Activated T-helper 1 cell treated with Interleukin-2 at 50 U/mL for 16 hours (primary cell): ENCODE results near the gene VOPP1.

Source experiments
- DNase-seq: peaks from one replicate; pipeline ENCODE4 v3.0.0-alpha.2; 2020; ENCODE audit warnings: low read depth

Gene VOPP1

GRCh38 chr7:55508221-55509011, 63.9 kb downstream of the VOPP1 start:
- no peak for DNase-seq

- DNase-seq = no peak
Observed at GRCh38 chr7:55507743-55508142, 64.6 kb downstream of the VOPP1 start.

- no peak for DNase-seq
Observed at GRCh38 chr7:55504967-55505658, 67.2 kb downstream of the VOPP1 start.

- DNase-seq = no peak
Observed at GRCh38 chr7:55504093-55504859, 68.0 kb downstream of the VOPP1 start.

- no peak for DNase-seq
Observed at GRCh38 chr7:55502858-55503440, 69.4 kb downstream of the VOPP1 start.

GRCh38 chr7:55502124-55502857, 70.0 kb downstream of the VOPP1 start:
- no peak for DNase-seq

- no peak for DNase-seq
Observed at GRCh38 chr7:55501611-55502010, 70.7 kb downstream of the VOPP1 start.

GRCh38 chr7:55500117-55500756, 72.1 kb downstream of the VOPP1 start:
- DNase-seq = no peak

GRCh38 chr7:55499591-55499990, 72.7 kb downstream of the VOPP1 start:
- DNase-seq = no peak

GRCh38 chr7:55498770-55499169, 73.5 kb downstream of the VOPP1 start:
- no peak for DNase-seq

GRCh38 chr7:55498142-55498541, 74.2 kb downstream of the VOPP1 start:
- no peak for DNase-seq

GRCh38 chr7:55497521-55497920, 74.8 kb downstream of the VOPP1 start:
- no peak for DNase-seq

- no peak for DNase-seq
Observed at GRCh38 chr7:55496906-55497305, 75.4 kb downstream of the VOPP1 start.

- DNase-seq = no peak
Observed at GRCh38 chr7:55494951-55495350, 77.4 kb downstream of the VOPP1 start.

GRCh38 chr7:55493408-55493807, 78.9 kb downstream of the VOPP1 start:
- no peak for DNase-seq

GRCh38 chr7:55491346-55491745, 81.0 kb downstream of the VOPP1 start:
- no peak for DNase-seq

- DNase-seq = no peak
Observed at GRCh38 chr7:55490099-55490498, 82.2 kb downstream of the VOPP1 start.

GRCh38 chr7:55489552-55489951, 82.8 kb downstream of the VOPP1 start:
- no peak for DNase-seq

GRCh38 chr7:55488804-55489340, 83.4 kb downstream of the VOPP1 start:
- no peak for DNase-seq

GRCh38 chr7:55488216-55488615, 84.1 kb downstream of the VOPP1 start:
- DNase-seq = no peak

GRCh38 chr7:55486991-55487390, 85.3 kb downstream of the VOPP1 start:
- DNase-seq = no peak
